Measurements from ENCODE around the gene NDUFB6.

Gene NDUFB6

DNA sequence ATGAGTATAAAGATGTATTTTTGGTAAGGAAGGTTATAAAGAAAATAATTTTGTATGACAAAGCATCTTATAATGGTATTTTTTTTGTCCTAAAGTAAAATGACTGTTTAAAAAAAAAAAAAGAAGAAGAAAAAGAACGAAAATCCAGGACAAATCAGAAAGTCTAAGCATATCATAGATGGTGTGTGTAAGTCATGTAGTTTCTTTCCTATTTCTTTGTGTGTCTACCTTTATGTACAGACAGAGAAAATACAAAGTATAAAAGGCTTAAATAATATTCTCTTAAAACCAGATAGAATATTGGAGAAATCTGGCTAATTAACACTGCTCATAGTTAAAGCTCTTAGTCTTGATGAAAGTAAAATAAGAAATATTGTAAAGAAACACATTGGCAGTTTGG lies 54.7 kb downstream of the NDUFB6 start:
- DNase-seq (ENCODE audit: low read depth): no peak

DNA sequence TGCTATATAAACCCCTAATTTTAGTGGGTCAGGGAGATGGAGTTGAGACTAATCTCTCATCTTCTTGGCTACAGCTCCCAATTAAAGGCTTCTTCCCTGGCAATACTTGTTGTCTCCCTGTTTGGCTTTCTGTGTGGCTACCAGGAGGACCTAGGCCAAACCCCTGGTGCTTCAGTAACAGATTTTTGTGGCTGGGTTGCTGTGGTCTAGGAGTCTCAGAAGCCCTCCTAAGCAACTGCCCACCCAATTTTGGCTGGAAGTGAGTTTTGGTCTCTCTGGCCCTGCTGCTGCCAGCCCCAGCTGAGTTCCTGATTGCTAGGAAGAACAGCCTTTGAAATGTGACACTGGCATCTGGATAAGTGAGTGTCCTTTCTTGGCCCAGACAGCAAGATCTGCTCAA lies 56.7 kb downstream of the NDUFB6 start:
- no peak for DNase-seq (ENCODE audit: low read depth)

DNA sequence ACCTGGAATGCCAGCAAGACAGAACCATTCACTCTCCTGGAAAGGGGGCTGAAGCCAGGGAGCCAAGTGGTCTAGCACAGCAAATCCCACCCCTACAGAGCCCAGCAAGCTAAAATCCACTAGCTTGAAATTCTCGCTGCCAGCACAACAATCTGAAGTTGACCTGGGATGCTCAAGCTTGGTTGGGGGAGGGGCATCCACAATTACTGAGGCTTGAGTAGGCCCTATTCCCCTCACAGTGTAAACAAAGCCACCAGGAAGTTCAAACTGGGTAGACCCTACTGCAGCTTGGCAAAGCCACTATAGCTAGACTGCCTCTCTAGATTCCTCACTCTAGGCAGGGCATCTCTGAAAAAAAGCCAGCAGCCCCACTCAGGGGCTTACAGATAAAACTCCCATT lies 64.2 kb downstream of the NDUFB6 start:
- no peak for DNase-seq (ENCODE audit: low read depth)

GRCh38 chr9:32503008-32503407 lies 70.0 kb downstream of the NDUFB6 start:
- no peak for DNase-seq (ENCODE audit: low read depth)

Data from HS-27A (cell line).